Panc1 (cell line): ENCODE measurements around the gene DNAJC5G. TPM values are rescaled to one million over a fixed set of nuclear protein-coding genes. Genes with fewer than 3 reads are reported as not detected.
A peak's percentile ranks its signal among the peaks of the same experiment; 100 is the strongest.

Experiments
- ATAC-seq: fragments of 200-7000 bp; cut with Tn5 transposase; 2 replicates; pipeline ENCODE4 v1.9.1; 2020; ENCODE audit warnings: mild to moderate bottlenecking, moderate library complexity
- BruUV-seq: library from RNA; stranded (reverse); fragments of 400-500 nt; replicated peaks from 2 replicates; lab custom pipeline; 2021; lab: Mats Ljungman, UMichigan
- CTCF ChIA-PET: fragments of 300-600 bp; sonication (Branson Sonifier 250); formaldehyde crosslinking; loops from one replicate; lab custom pipeline; 2022; ENCODE audit warnings: antibody characterized with exemption; lab: Charles Lee
- POLR2A ChIA-PET: fragments of 300-600 bp; sonication (Branson Sonifier 250); formaldehyde crosslinking; loops from one replicate; lab custom pipeline; 2022; ENCODE audit warnings: antibody characterized with exemption; lab: Charles Lee
- DNase-seq: peaks from one replicate; pipeline ENCODE4 v3.0.0-alpha.2; 2010; ENCODE audit warnings: low read depth, low spot score
- H3K27ac ChIP-seq: 2 replicates; pipeline ENCODE4 v1.5.1; 2011; ENCODE audit warnings: mild to moderate bottlenecking, low read length, inconsistent platforms
- H3K27me3 ChIP-seq: fragments of 200-500 bp; sonication (Bioruptor generic); 2 replicates; pipeline ENCODE4 v1.6.0; 2014; ENCODE audit warnings: low read length, inconsistent platforms; ENCODE audit not compliant: control insufficient read depth, insufficient read depth
- H3K36me3 ChIP-seq: fragments of 200-500 bp; sonication (Bioruptor generic); 2 replicates; pipeline ENCODE4 v1.5.1; 2014; ENCODE audit warnings: inconsistent platforms, mild to moderate bottlenecking, low read length, moderate library complexity; ENCODE audit not compliant: control insufficient read depth, insufficient read depth
- H3K4me1 ChIP-seq: 2 replicates; pipeline ENCODE4 v1.5.1; 2011; ENCODE audit warnings: inconsistent platforms, mild to moderate bottlenecking, low read length, moderate library complexity; ENCODE audit not compliant: control insufficient read depth, insufficient read depth
- H3K4me3 ChIP-seq, 2 experiments: 2 replicates each; pipeline ENCODE4 v1.5.1; 2011 to 2012; ENCODE audit warnings: low read depth in 2 of 2, low read length in 2 of 2, mild to moderate bottlenecking in 2 of 2, inconsistent platforms in 1 of 2, moderate library complexity in 1 of 2
- H3K9me3 ChIP-seq: fragments of 200-500 bp; sonication (Bioruptor generic); 2 replicates; pipeline ENCODE4 v1.5.1; 2014; ENCODE audit warnings: low read depth, mild to moderate bottlenecking, inconsistent platforms, low read length, moderate library complexity; ENCODE audit not compliant: control insufficient read depth, insufficient read depth
- POLR2AphosphoS5 ChIP-seq: IDR thresholded peaks from 2 replicates; pipeline ENCODE4 v1.6.1; 2012; ENCODE audit warnings: mild to moderate bottlenecking, low read depth, low read length, moderate library complexity
- SIN3A ChIP-seq: IDR thresholded peaks from 2 replicates; pipeline ENCODE4 v1.6.1; 2012; ENCODE audit warnings: low read depth, mild to moderate bottlenecking, low read length, moderate library complexity, borderline replicate concordance; ENCODE audit not compliant: insufficient read depth
- TCF7L2 ChIP-seq: IDR thresholded peaks from 2 replicates; pipeline ENCODE4 v1.6.1; 2011; ENCODE audit warnings: mild to moderate bottlenecking, low read depth, low read length, inconsistent platforms
- in situ Hi-C: cut with HindIII; loops from 2 replicates; pipeline ENCODE4 v1.10.0; 2016; ENCODE audit warnings: low sequenced_read_pairs, low pct_unique_long_range_greater_than_20kb
- intact Hi-C: fragments of 100-400 bp; cut with micrococcal nuclease; formaldehyde crosslinking; loops from one replicate; pipeline ENCODE4 v1.10.0; 2022; ENCODE audit not compliant: unreplicated experiment
- total RNA-seq: library from RNA; stranded (reverse); gene quantifications from one replicate; pipeline ENCODE4 v1.2.1, GENCODE V29; 2021; ENCODE audit not compliant: unreplicated experiment
- TF ChIP-seq, protein P1 (sequence below), 2 experiments: IDR thresholded peaks; 2 replicates each; pipeline ENCODE4 v1.6.1; 2011 to 2012; ENCODE audit warnings: low read depth in 2 of 2, control low read depth in 1 of 2, low read length in 1 of 2, mild to moderate bottlenecking in 1 of 2, moderate library complexity in 1 of 2; ENCODE audit not compliant: insufficient read depth in 1 of 2
- TF ChIP-seq, protein P2 (sequence below): fragments of 450-650 bp; IDR thresholded peaks from 2 replicates; pipeline ENCODE4 v1.5.1; 2017; ENCODE audit warnings: mild to moderate bottlenecking

Gene DNAJC5G
- total RNA-seq, 1 experiment from 2014 or later = not detected

DNA sequence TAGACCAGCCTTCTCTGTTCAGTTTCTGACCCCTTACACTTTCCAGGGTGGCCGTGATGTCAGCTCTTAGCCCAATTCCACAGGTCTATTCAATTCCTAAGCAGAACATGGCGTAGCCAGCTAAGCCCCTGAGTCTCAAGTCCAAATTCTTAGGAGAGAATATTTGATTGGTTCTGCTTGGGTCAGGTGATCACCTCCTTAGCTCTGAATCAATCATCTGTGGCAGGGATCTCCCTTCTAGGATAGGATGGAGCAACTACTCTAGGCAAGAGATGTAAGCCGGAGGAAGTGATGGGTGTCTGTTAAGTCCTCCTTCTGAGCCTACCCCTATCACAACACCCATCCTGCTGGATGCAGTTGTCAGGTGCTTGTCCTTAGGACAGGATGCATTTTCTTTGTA is 22.0 kb downstream of the DNAJC5G start:
- Histone ChIP-seq H3K9me3 (no peaks in the 10 kb centered on the region), H3K27me3 (no peaks in the 10 kb centered on the region), H3K4me1 (peaks cover 6% of the 10 kb centered on the region), H3K27ac (no peak overlapping the region), H3K4me3 (no peak overlapping the region), H3K36me3 (no peaks in the 10 kb centered on the region)
- no TSS peak for BruUV-seq
- DNase-seq (no peak), ATAC-seq (no peak)
- intact Hi-C loops = no loop called here
- in situ Hi-C loops = no loop called here
- CTCF ChIA-PET = interaction anchor here (1.6 kb wide), 1 partner anchor 15 kb away, joined by 3 read pairs; the partner anchor contains the start of gene TRIM54
- POLR2A ChIA-PET = no interaction called here
- TF ChIP-seq TCF7L2 (no peak), SIN3A (no peak), POLR2AphosphoS5 (no peak)
- TF ChIP-seq, protein P1, sequence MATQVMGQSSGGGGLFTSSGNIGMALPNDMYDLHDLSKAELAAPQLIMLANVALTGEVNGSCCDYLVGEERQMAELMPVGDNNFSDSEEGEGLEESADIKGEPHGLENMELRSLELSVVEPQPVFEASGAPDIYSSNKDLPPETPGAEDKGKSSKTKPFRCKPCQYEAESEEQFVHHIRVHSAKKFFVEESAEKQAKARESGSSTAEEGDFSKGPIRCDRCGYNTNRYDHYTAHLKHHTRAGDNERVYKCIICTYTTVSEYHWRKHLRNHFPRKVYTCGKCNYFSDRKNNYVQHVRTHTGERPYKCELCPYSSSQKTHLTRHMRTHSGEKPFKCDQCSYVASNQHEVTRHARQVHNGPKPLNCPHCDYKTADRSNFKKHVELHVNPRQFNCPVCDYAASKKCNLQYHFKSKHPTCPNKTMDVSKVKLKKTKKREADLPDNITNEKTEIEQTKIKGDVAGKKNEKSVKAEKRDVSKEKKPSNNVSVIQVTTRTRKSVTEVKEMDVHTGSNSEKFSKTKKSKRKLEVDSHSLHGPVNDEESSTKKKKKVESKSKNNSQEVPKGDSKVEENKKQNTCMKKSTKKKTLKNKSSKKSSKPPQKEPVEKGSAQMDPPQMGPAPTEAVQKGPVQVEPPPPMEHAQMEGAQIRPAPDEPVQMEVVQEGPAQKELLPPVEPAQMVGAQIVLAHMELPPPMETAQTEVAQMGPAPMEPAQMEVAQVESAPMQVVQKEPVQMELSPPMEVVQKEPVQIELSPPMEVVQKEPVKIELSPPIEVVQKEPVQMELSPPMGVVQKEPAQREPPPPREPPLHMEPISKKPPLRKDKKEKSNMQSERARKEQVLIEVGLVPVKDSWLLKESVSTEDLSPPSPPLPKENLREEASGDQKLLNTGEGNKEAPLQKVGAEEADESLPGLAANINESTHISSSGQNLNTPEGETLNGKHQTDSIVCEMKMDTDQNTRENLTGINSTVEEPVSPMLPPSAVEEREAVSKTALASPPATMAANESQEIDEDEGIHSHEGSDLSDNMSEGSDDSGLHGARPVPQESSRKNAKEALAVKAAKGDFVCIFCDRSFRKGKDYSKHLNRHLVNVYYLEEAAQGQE (IDR thresholded peaks at IDR 0.05; ENCODE audit: insufficient read depth in 1 of 2, low read depth in 2 of 2, low read length in 1 of 2) = no peak
- TF ChIP-seq, protein P2, sequence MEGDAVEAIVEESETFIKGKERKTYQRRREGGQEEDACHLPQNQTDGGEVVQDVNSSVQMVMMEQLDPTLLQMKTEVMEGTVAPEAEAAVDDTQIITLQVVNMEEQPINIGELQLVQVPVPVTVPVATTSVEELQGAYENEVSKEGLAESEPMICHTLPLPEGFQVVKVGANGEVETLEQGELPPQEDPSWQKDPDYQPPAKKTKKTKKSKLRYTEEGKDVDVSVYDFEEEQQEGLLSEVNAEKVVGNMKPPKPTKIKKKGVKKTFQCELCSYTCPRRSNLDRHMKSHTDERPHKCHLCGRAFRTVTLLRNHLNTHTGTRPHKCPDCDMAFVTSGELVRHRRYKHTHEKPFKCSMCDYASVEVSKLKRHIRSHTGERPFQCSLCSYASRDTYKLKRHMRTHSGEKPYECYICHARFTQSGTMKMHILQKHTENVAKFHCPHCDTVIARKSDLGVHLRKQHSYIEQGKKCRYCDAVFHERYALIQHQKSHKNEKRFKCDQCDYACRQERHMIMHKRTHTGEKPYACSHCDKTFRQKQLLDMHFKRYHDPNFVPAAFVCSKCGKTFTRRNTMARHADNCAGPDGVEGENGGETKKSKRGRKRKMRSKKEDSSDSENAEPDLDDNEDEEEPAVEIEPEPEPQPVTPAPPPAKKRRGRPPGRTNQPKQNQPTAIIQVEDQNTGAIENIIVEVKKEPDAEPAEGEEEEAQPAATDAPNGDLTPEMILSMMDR = no peak

DNA sequence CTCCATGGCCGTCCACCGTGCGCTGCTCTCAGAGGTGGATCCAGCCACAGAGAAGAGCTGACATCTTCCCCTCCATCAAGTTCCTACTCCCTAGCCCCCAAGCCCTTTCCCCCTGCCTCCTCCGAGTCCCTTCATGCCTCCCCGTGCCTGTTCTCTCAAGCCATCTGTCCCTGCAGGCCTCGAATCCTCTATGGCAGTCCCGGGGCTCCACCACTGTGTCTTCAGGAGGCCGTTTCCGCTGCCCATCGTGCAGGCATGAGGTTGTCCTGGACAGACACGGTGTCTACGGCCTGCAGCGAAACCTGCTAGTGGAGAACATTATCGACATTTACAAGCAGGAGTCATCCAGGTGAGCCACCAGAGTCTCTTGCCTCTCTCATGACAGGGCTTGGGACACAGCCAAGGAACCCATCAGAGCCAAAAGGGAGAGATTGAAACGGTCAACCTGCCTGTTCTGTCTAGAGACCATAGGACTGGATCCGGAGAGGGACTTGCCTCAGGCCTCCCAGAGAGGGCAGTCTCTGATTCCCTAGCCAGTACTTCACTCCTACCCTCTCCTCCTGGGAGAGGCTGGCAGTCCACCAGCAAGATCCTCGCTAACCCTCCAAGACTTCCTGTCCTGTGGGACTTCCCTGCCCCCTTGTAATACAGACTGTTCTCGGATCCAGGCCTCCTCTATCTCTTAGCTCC is 23.3 kb downstream of the DNAJC5G start:
- ATAC-seq = peak; percentile 42; the same call in 1 of the 2 replicates
- in situ Hi-C loops = no loop called here

More for the DNA sequence above, 23.3 kb downstream of the DNAJC5G start:
- intact Hi-C loops = no loop called here
- Histone ChIP-seq H3K4me3 (no peak overlapping the region), H3K4me1 (peaks cover 1% of the 10 kb centered on the region; the same call in 1 of the 2 replicates), H3K27ac (no peak overlapping the region), H3K36me3 (no peaks in the 10 kb centered on the region), H3K9me3 (no peaks in the 10 kb centered on the region), H3K27me3 (no peaks in the 10 kb centered on the region)
- no TSS peak for BruUV-seq
- POLR2A ChIA-PET = no interaction called here
- no peak for DNase-seq
- TF ChIP-seq TCF7L2 (no peak), SIN3A (no peak), POLR2AphosphoS5 (no peak)
- TF ChIP-seq, protein P2 = no peak
- TF ChIP-seq, protein P1 (IDR thresholded peaks at IDR 0.05; ENCODE audit: insufficient read depth in 1 of 2, low read depth in 2 of 2, low read length in 1 of 2) = no peak
- CTCF ChIA-PET = interaction anchor here (0.5 to 1.5 kb wide), 3 partner anchors 19 to 31 kb away, joined by 3 to 8 read pairs (median 3); partner anchors contain the start of gene MPV17
